Measurements from ENCODE around the gene DLG5.

DNA sequence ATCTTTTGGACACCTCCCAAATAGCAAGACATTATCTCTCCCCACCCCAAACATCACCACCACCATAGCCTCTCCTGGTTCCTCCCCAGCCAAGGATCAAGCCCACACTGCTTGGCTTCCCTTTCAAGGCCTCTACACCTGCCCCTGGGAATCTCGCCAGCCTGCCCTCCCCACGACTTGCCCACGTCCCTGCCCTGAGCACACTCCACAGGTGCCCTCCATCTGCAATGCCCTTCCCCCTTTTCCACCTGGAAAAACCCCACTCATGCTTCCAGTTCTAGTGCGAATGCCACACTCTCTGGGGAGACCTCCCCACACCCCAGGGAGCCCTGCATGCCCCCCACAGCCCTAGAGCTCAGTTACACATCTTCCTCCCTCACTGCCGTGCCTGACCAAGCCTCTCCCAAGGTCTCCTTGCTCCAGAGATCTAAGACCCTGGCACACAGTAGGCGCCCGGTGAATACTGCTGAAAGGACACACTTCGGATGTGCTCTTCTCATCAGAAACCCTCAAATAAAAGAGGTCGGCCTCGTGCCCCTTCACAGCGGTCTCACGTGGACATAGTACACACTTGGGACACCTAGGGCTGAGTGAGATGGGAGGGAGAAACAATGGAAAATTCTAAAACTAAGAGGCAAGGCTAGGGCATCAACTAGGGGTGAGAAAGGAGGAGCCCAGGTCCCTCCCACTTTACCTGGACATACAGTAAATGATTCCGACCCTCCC, 91.4 kb downstream of the DLG5 start:
- TF ChIP-seq ZNF274 (IDR thresholded peaks at IDR 0.05; ENCODE audit: low read length) (no peak), ZNF274 (tag by site-specific recombination; IDR thresholded peaks at IDR 0.05; ENCODE audit: borderline replicate concordance) (no peak), REST (tag by site-specific recombination; IDR thresholded peaks at IDR 0.05) (no peak), CTCF (tag by site-specific recombination; IDR thresholded peaks at IDR 0.05) (no peak), ZNF37A (tag by site-specific recombination; IDR thresholded peaks at IDR 0.05) (no peak), SP3 (tag by site-specific recombination; IDR thresholded peaks at IDR 0.05) (no peak), KLF1 (tag by site-specific recombination; IDR thresholded peaks at IDR 0.05) (no peak), ZNF670 (tag by site-specific recombination; IDR thresholded peaks at IDR 0.05; ENCODE audit: low read depth) (no peak), ZBTB20 (tag by site-specific recombination; IDR thresholded peaks at IDR 0.05) (no peak), ZBTB8A (tag by site-specific recombination; IDR thresholded peaks at IDR 0.05) (no peak), YY1 (tag by site-specific recombination; IDR thresholded peaks at IDR 0.05) (no peak), BCL11A (tag by site-specific recombination; IDR thresholded peaks at IDR 0.05; ENCODE audit: low read depth) (no peak), ZIC2 (tag by site-specific recombination; IDR thresholded peaks at IDR 0.05) (no peak)
- TF ChIP-seq, protein P1, sequence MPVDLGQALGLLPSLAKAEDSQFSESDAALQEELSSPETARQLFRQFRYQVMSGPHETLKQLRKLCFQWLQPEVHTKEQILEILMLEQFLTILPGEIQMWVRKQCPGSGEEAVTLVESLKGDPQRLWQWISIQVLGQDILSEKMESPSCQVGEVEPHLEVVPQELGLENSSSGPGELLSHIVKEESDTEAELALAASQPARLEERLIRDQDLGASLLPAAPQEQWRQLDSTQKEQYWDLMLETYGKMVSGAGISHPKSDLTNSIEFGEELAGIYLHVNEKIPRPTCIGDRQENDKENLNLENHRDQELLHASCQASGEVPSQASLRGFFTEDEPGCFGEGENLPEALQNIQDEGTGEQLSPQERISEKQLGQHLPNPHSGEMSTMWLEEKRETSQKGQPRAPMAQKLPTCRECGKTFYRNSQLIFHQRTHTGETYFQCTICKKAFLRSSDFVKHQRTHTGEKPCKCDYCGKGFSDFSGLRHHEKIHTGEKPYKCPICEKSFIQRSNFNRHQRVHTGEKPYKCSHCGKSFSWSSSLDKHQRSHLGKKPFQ (tag by site-specific recombination; IDR thresholded peaks at IDR 0.05) = no peak

Measured in HEK293 (cell line).